ENCODE results near the gene PER1. TPM values are rescaled to one million over a fixed set of nuclear protein-coding genes. Genes with fewer than 3 reads are reported as not detected.
A peak's percentile ranks its signal among the peaks of the same experiment; 100 is the strongest.

The PER1 gene
- total and polyA plus RNA-seq, 2 experiments from 2014 or later = 5.1 to 5.9 TPM

GRCh38 chr17:8105957-8106398 is 46.2 kb downstream of the PER1 start:
- H4K20me1 ChIP-seq (ENCODE audit: insufficient read depth) = no peaks in the 10 kb centered on the region
- peak; percentile 72 for DNase-seq
- in situ Hi-C loops (cut with MboI) = no loop called here

DNA sequence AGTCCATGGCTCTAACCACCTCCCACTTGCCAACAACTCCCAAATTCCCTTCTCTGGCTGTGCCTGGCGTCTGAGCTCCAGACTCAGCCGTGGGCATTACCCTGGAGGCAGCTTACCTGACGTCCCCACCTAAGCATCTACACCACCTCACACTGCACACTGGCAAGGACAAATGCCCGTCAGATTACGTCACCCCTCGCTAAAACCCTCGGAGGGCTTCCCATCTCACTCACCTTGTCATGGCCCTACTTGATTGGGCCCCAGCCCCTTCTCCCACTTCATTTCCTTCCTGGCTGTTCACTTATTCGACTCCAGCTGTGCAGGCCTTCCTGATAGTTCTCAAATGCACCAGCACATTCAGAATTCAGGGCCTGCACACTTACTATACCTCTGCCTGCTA is 47.3 kb downstream of the PER1 start:
- H2AFZ ChIP-seq = no peak overlapping the region
- H3K9ac ChIP-seq = no peak overlapping the region
- no peak for DNase-seq
- H3F3A ChIP-seq (ENCODE audit: insufficient read depth) = peaks cover 3% of the 10 kb centered on the region; the same call in 1 of the 2 replicates
- H4K20me1 ChIP-seq (ENCODE audit: insufficient read depth) = no peaks in the 10 kb centered on the region
- no peak overlapping the region for H3K4me2 ChIP-seq (ENCODE audit: unreplicated experiment)
- H3K9me2 ChIP-seq (ENCODE audit: insufficient read depth) = no peaks in the 10 kb centered on the region
- 74 to 77% methylated on average over 8 of the region's 8 CpGs for WGBS, 2 experiments (ENCODE audit: low coverage in 1 of 2, low lambda C conversion rate in 2 of 2, missing lambda C conversion rate in 2 of 2)
- no peaks in the 10 kb centered on the region for H3K9me3 ChIP-seq (ENCODE audit: low read depth)
- no peaks in the 10 kb centered on the region for H3K36me3 ChIP-seq (ENCODE audit: low read depth)
- TF ChIP-seq EZH2phosphoT487 (IDR thresholded peaks at IDR 0.05; ENCODE audit: insufficient read depth, low read depth) (no peak), EZH2 (IDR thresholded peaks at IDR 0.05; ENCODE audit: insufficient read depth, poor library complexity, severe bottlenecking) (no peak)
- H3K4me3 ChIP-seq = no peak overlapping the region
- H3K27me3 ChIP-seq (replicated peaks; ENCODE audit: insufficient read depth) = no peaks in the 10 kb centered on the region
- in situ Hi-C loops (cut with MboI) = no loop called here
- no peaks in the 10 kb centered on the region for H3K79me2 ChIP-seq (ENCODE audit: insufficient read depth)
- H3K4me1 ChIP-seq (ENCODE audit: insufficient read depth) = peaks cover 3% of the 10 kb centered on the region; the same call in 1 of the 2 replicates
- H3K27ac ChIP-seq = no peak overlapping the region

More at GRCh38 chr17:8105957-8106398, 46.2 kb downstream of the PER1 start:
- Histone ChIP-seq H3K36me3 (ENCODE audit: low read depth) (no peaks in the 10 kb centered on the region), H2AFZ (peak overlapping the region; percentile 67), H3K79me2 (ENCODE audit: insufficient read depth) (no peaks in the 10 kb centered on the region), H3K4me1 (ENCODE audit: insufficient read depth) (peaks cover 3% of the 10 kb centered on the region; the same call in 1 of the 2 replicates), H3K27ac (peak overlapping the region; percentile 29; the same call in 1 of the 2 replicates), H3K4me2 (ENCODE audit: unreplicated experiment) (no peak overlapping the region), H3K9me3 (ENCODE audit: low read depth) (no peaks in the 10 kb centered on the region), H3K4me3 (no peak overlapping the region), H3F3A (ENCODE audit: insufficient read depth) (peaks cover 3% of the 10 kb centered on the region; the same call in 1 of the 2 replicates), H3K9me2 (ENCODE audit: insufficient read depth) (no peaks in the 10 kb centered on the region), H3K27me3 (replicated peaks; ENCODE audit: insufficient read depth) (0 out of 2 replicates have a peak, but pooled peaks cover 4% of the 10 kb centered on the region), H3K9ac (no peak overlapping the region)
- TF ChIP-seq EZH2 (IDR thresholded peaks at IDR 0.05; ENCODE audit: insufficient read depth, poor library complexity, severe bottlenecking) = no peak
- 44 to 49% methylated on average over 5 of the region's 5 CpGs for WGBS, 2 experiments (ENCODE audit: low coverage in 1 of 2, low lambda C conversion rate in 2 of 2, missing lambda C conversion rate in 2 of 2)

DNA sequence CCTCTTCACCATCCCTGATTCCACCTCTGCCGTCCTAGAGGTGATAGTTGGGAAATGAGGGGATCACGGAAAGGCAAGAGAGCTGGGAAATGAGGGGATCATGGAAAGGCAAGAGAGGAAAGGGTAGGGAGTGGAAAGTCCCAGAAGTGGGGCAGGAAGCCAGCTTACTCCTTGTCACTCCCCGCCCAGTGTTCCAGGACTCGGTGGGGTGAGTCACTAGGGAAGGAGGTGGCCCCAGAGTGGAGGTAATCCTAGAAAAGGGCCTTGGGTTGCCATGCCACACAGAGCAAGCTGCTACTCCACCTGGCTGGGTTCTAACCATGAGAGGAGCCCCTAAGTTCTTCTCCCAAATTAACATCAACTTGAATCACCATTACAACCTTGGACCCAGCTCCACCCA is 48.7 kb downstream of the PER1 start:
- Histone ChIP-seq H3K9ac (no peak overlapping the region), H3K4me1 (ENCODE audit: insufficient read depth) (peaks cover 3% of the 10 kb centered on the region; the same call in 1 of the 2 replicates), H3K27ac (no peak overlapping the region), H3K4me2 (ENCODE audit: unreplicated experiment) (no peak overlapping the region), H3K79me2 (ENCODE audit: insufficient read depth) (no peaks in the 10 kb centered on the region), H3K36me3 (ENCODE audit: low read depth) (no peaks in the 10 kb centered on the region), H3K4me3 (no peak overlapping the region), H3K9me2 (ENCODE audit: insufficient read depth) (no peaks in the 10 kb centered on the region), H3F3A (ENCODE audit: insufficient read depth) (peaks cover 3% of the 10 kb centered on the region; the same call in 1 of the 2 replicates), H3K9me3 (ENCODE audit: low read depth) (no peaks in the 10 kb centered on the region), H2AFZ (no peak overlapping the region), H3K27me3 (replicated peaks; ENCODE audit: insufficient read depth) (no peaks in the 10 kb centered on the region), H4K20me1 (ENCODE audit: insufficient read depth) (no peaks in the 10 kb centered on the region)
- TF ChIP-seq EZH2phosphoT487 (IDR thresholded peaks at IDR 0.05; ENCODE audit: insufficient read depth, low read depth) = no peak
- peak; percentile 52 for DNase-seq
- in situ Hi-C loops (cut with MboI) = no loop called here
- WGBS, 2 experiments (ENCODE audit: low coverage in 1 of 2, low lambda C conversion rate in 2 of 2, missing lambda C conversion rate in 2 of 2) = 70 to 71% methylated on average over 4 of the region's 4 CpGs

GRCh38 chr17:8101721-8102120 is 50.5 kb downstream of the PER1 start:
- Histone ChIP-seq H3K9me3 (ENCODE audit: low read depth) (no peaks in the 10 kb centered on the region), H2AFZ (no peak overlapping the region), H3K27ac (no peak overlapping the region), H3K4me3 (no peak overlapping the region), H3K36me3 (ENCODE audit: low read depth) (no peaks in the 10 kb centered on the region), H3K79me2 (ENCODE audit: insufficient read depth) (no peaks in the 10 kb centered on the region), H3K9ac (no peak overlapping the region), H4K20me1 (ENCODE audit: insufficient read depth) (no peaks in the 10 kb centered on the region), H3K4me2 (ENCODE audit: unreplicated experiment) (no peak overlapping the region), H3K9me2 (ENCODE audit: insufficient read depth) (no peaks in the 10 kb centered on the region), H3K27me3 (replicated peaks; ENCODE audit: insufficient read depth) (no peaks in the 10 kb centered on the region), H3K4me1 (ENCODE audit: insufficient read depth) (peaks cover 3% of the 10 kb centered on the region; the same call in 1 of the 2 replicates), H3F3A (ENCODE audit: insufficient read depth) (peaks cover 3% of the 10 kb centered on the region; the same call in 1 of the 2 replicates)
- no peak for TF ChIP-seq EZH2 (IDR thresholded peaks at IDR 0.05; ENCODE audit: insufficient read depth, poor library complexity, severe bottlenecking)
- no peak for TF ChIP-seq EZH2phosphoT487 (IDR thresholded peaks at IDR 0.05; ENCODE audit: insufficient read depth, low read depth)
- 59 to 62% methylated on average over 6 of the region's 6 CpGs for WGBS, 2 experiments (ENCODE audit: low coverage in 1 of 2, low lambda C conversion rate in 2 of 2, missing lambda C conversion rate in 2 of 2)
- in situ Hi-C loops (cut with MboI) = no loop called here
- DNase-seq = no peak

DNA sequence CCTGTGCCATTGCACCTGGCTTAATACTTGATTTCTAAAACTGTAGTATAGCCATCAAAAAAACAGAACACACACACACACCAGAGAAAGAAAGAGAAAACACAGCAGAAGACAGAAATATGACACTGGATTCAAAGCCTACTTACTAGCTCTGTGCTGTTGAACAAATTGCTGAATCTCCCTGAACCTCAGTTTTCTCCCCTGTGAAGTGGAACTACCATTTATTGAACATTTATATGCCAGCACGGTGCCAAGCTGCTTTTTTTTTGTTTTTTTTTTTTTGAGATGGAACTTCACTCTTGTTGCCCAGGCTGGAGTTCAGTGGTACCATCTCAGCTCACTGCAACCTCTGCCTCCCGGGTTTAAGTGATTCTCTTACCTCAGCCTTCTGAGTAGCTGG is 51.4 kb downstream of the PER1 start:
- Histone ChIP-seq H3F3A (ENCODE audit: insufficient read depth) (peaks cover 3% of the 10 kb centered on the region; the same call in 1 of the 2 replicates), H3K9me3 (ENCODE audit: low read depth) (no peaks in the 10 kb centered on the region), H3K4me3 (no peak overlapping the region), H4K20me1 (ENCODE audit: insufficient read depth) (no peaks in the 10 kb centered on the region), H3K79me2 (ENCODE audit: insufficient read depth) (no peaks in the 10 kb centered on the region), H3K27me3 (replicated peaks; ENCODE audit: insufficient read depth) (peaks cover 9% of the 10 kb centered on the region), H2AFZ (no peak overlapping the region), H3K4me2 (ENCODE audit: unreplicated experiment) (no peak overlapping the region), H3K9me2 (ENCODE audit: insufficient read depth) (no peaks in the 10 kb centered on the region), H3K9ac (no peak overlapping the region), H3K27ac (no peak overlapping the region), H3K36me3 (ENCODE audit: low read depth) (no peaks in the 10 kb centered on the region), H3K4me1 (ENCODE audit: insufficient read depth) (no peaks in the 10 kb centered on the region)
- in situ Hi-C loops (cut with MboI) = no loop called here
- 41 to 59% methylated on average over 2 of the region's 2 CpGs for WGBS, 2 experiments (ENCODE audit: low coverage in 1 of 2, low lambda C conversion rate in 2 of 2, missing lambda C conversion rate in 2 of 2)
- no peak for DNase-seq
- no peak for TF ChIP-seq EZH2 (IDR thresholded peaks at IDR 0.05; ENCODE audit: insufficient read depth, poor library complexity, severe bottlenecking)
- TF ChIP-seq EZH2phosphoT487 (IDR thresholded peaks at IDR 0.05; ENCODE audit: insufficient read depth, low read depth) = no peak
